Neural cell (in vitro differentiated cells): ENCODE measurements around the gene REM2. TPM values are rescaled to one million over a fixed set of nuclear protein-coding genes. Genes with fewer than 3 reads are reported as not detected.

Experiments used
- H2AFZ ChIP-seq: fragments of 200-600, 300-800 bp; sonication (generic), shearing (Covaris generic); 2 replicates; pipeline ENCODE4 v1.6.0; 2014; ENCODE audit warnings: low read depth, mild to moderate bottlenecking, antibody characterized with exemption, low read length, moderate library complexity
- H3F3A ChIP-seq: fragments of 200-600 bp; shearing (Covaris generic); 2 replicates; pipeline ENCODE4 v1.6.1; 2016; ENCODE audit warnings: mild to moderate bottlenecking, moderate library complexity, mixed read lengths, antibody characterized with exemption, low read length; ENCODE audit not compliant: insufficient read depth, poor library complexity, severe bottlenecking
- H3K27ac ChIP-seq: fragments of 200-600, 300-800 bp; sonication (generic), shearing (Covaris generic); 2 replicates; pipeline ENCODE4 v1.5.1; 2014; ENCODE audit warnings: mild to moderate bottlenecking, low read length, moderate library complexity
- H3K27me3 ChIP-seq: fragments of 300-800, 200-600 bp; sonication (generic), shearing (Covaris generic); 2 replicates; pipeline ENCODE4 v1.6.0; 2014; ENCODE audit warnings: mild to moderate bottlenecking, low read depth, low read length, moderate library complexity; ENCODE audit not compliant: insufficient read depth
- H3K36me3 ChIP-seq: fragments of 300-800, 200-600 bp; sonication (generic), shearing (Covaris generic); 2 replicates; pipeline ENCODE4 v1.5.1; 2014; ENCODE audit warnings: mild to moderate bottlenecking, antibody characterized with exemption, low read length, moderate library complexity; ENCODE audit not compliant: insufficient read depth
- H3K4me2 ChIP-seq: fragments of 300-800, 200-600 bp; sonication (generic), shearing (Covaris generic); 2 replicates; pipeline ENCODE4 v1.6.0; 2014; ENCODE audit warnings: mild to moderate bottlenecking, low read length
- H3K4me3 ChIP-seq: fragments of 300-800, 200-600 bp; sonication (generic), shearing (Covaris generic); 2 replicates; pipeline ENCODE4 v1.5.1; 2014; ENCODE audit warnings: mild to moderate bottlenecking, low read length, moderate library complexity
- H3K79me2 ChIP-seq: fragments of 200-600 bp; shearing (Covaris generic); replicated peaks from 2 replicates; pipeline ENCODE4 v1.6.0; 2014; ENCODE audit warnings: mild to moderate bottlenecking, low read length, moderate library complexity; ENCODE audit not compliant: insufficient read depth
- H3K9ac ChIP-seq: fragments of 300-800, 200-600 bp; sonication (generic), shearing (Covaris generic); 2 replicates; pipeline ENCODE4 v1.6.1; 2016; ENCODE audit warnings: mild to moderate bottlenecking, low read length, mixed read lengths
- H3K9me2 ChIP-seq: fragments of 200-600 bp; shearing (Covaris generic); 2 replicates; pipeline ENCODE4 v1.6.1; 2016; ENCODE audit warnings: mild to moderate bottlenecking, low read length, mixed read lengths; ENCODE audit not compliant: insufficient read depth
- H3K9me3 ChIP-seq: fragments of 200-600, 300-800 bp; sonication (generic), shearing (Covaris generic); 2 replicates; pipeline ENCODE4 v1.6.1; 2016; ENCODE audit warnings: mild to moderate bottlenecking, mixed run types, low read length, moderate library complexity, mixed read lengths
- H4K20me1 ChIP-seq: fragments of 200-600 bp; shearing (Covaris generic); 2 replicates; pipeline ENCODE4 v1.6.1; 2016; ENCODE audit warnings: mild to moderate bottlenecking, mixed run types; ENCODE audit not compliant: insufficient read depth
- CTCF ChIP-seq: fragments of 450-650 bp; IDR thresholded peaks from 2 replicates; pipeline ENCODE4 v1.5.1; 2014; ENCODE audit warnings: antibody characterized with exemption, mild to moderate bottlenecking, moderate library complexity; ENCODE audit not compliant: poor library complexity, severe bottlenecking
- EP300 ChIP-seq: fragments of 450-650 bp; conservative IDR thresholded peaks from 2 replicates; pipeline ENCODE4 v1.6.1; 2014; ENCODE audit warnings: antibody characterized with exemption, mild to moderate bottlenecking, moderate library complexity; ENCODE audit not compliant: poor library complexity, severe bottlenecking
- EZH2 ChIP-seq: fragments of 200-600, 300-800 bp; shearing (Covaris generic), sonication (generic); IDR thresholded peaks from 2 replicates; pipeline ENCODE4 v1.6.1; 2014; ENCODE audit warnings: antibody characterized with exemption, low read length, borderline replicate concordance, mild to moderate bottlenecking; ENCODE audit not compliant: insufficient read depth, poor library complexity, severe bottlenecking
- MXI1 ChIP-seq: fragments of 450-650 bp; conservative IDR thresholded peaks from 2 replicates; pipeline ENCODE4 v1.6.1; 2014; ENCODE audit warnings: antibody characterized with exemption, mild to moderate bottlenecking; ENCODE audit not compliant: poor library complexity, severe bottlenecking
- POLR2AphosphoS5 ChIP-seq: IDR thresholded peaks from 2 replicates; pipeline ENCODE4 v1.6.1; 2012
- RAD21 ChIP-seq: fragments of 450-650 bp; conservative IDR thresholded peaks from 2 replicates; pipeline ENCODE4 v1.6.1; 2014; ENCODE audit warnings: antibody characterized with exemption, mild to moderate bottlenecking, moderate library complexity
- REST ChIP-seq: IDR thresholded peaks from 2 replicates; pipeline ENCODE4 v1.6.1; 2012; ENCODE audit warnings: borderline replicate concordance
- SMC3 ChIP-seq: fragments of 450-650 bp; conservative IDR thresholded peaks from 2 replicates; pipeline ENCODE4 v1.6.1; 2014; ENCODE audit warnings: antibody characterized with exemption, mild to moderate bottlenecking, moderate library complexity; ENCODE audit not compliant: poor library complexity
- TAF1 ChIP-seq: IDR thresholded peaks from 2 replicates; pipeline ENCODE4 v1.6.1; 2012; ENCODE audit warnings: low read depth
- polyA plus RNA-seq: library from polyadenylated mRNA; depleted of rRNA; stranded (reverse); fragments of >200 nt; gene quantifications from 2 replicates; pipeline ENCODE4 v1.2.3, GENCODE V29; 2014

Gene REM2
- polyA plus RNA-seq, 1 donor from 2014 or later = 28.6 TPM

GRCh38 chr14:22844221-22845102 lies 38.6 kb upstream of the REM2 start:
- Histone ChIP-seq H3K4me3 (no peak overlapping the region), H4K20me1 (no peaks in the 10 kb centered on the region), H3K9ac (no peak overlapping the region), H3K9me2 (no peaks in the 10 kb centered on the region), H3K27ac (no peak overlapping the region), H3K9me3 (no peaks in the 10 kb centered on the region), H3K79me2 (no peaks in the 10 kb centered on the region), H3K4me2 (no peak overlapping the region), H3F3A (no peaks in the 10 kb centered on the region), H3K36me3 (no peaks in the 10 kb centered on the region), H3K27me3 (no peaks in the 10 kb centered on the region), H2AFZ (no peak overlapping the region)
- TF ChIP-seq EP300 (no peak), RAD21 (no peak), REST (no peak), EZH2 (no peak), TAF1 (no peak), SMC3 (no peak), MXI1 (no peak), POLR2AphosphoS5 (no peak), CTCF (no peak)

GRCh38 chr14:22845103-22845394 lies 38.0 kb upstream of the REM2 start:
- no peaks in the 10 kb centered on the region for H3K27me3 ChIP-seq
- H3F3A ChIP-seq = no peaks in the 10 kb centered on the region
- no peaks in the 10 kb centered on the region for H3K36me3 ChIP-seq
- no peak overlapping the region for H3K9ac ChIP-seq
- no peak for TF ChIP-seq SMC3
- no peak for TF ChIP-seq EP300
- no peak for TF ChIP-seq REST
- no peak for TF ChIP-seq RAD21
- no peak for TF ChIP-seq POLR2AphosphoS5
- TF ChIP-seq EZH2 = no peak
- TF ChIP-seq MXI1 = no peak
- TF ChIP-seq TAF1 = no peak
- no peak for TF ChIP-seq CTCF
- H3K9me3 ChIP-seq = no peaks in the 10 kb centered on the region
- no peak overlapping the region for H3K4me2 ChIP-seq
- H3K4me3 ChIP-seq = no peak overlapping the region
- H3K79me2 ChIP-seq = no peaks in the 10 kb centered on the region
- H4K20me1 ChIP-seq = no peaks in the 10 kb centered on the region
- H3K27ac ChIP-seq = no peak overlapping the region
- no peak overlapping the region for H2AFZ ChIP-seq
- no peaks in the 10 kb centered on the region for H3K9me2 ChIP-seq
